Measurements from ENCODE around the gene NKAIN4.

Gene NKAIN4

DNA sequence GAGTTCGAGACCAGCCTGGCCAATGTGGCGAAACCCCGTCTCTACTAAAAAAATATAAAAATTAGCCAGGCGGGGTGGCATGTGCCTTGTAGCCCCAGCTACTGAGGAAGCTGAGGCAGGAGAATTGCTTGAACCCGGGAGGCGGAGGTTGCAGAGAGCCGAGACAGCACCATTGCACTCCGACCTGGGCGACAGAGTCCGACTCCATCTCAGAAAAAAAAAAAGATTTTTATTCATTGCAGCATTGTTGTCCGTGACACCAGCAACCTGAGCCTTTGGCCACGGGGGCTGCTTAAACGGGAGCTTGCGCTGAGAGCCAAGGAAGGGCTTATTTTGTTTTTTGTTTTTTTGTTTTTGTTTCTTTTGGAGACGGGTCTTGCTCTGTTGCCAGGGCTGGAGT lies 25.7 kb upstream of the NKAIN4 start:
- TF ChIP-seq, protein P1, sequence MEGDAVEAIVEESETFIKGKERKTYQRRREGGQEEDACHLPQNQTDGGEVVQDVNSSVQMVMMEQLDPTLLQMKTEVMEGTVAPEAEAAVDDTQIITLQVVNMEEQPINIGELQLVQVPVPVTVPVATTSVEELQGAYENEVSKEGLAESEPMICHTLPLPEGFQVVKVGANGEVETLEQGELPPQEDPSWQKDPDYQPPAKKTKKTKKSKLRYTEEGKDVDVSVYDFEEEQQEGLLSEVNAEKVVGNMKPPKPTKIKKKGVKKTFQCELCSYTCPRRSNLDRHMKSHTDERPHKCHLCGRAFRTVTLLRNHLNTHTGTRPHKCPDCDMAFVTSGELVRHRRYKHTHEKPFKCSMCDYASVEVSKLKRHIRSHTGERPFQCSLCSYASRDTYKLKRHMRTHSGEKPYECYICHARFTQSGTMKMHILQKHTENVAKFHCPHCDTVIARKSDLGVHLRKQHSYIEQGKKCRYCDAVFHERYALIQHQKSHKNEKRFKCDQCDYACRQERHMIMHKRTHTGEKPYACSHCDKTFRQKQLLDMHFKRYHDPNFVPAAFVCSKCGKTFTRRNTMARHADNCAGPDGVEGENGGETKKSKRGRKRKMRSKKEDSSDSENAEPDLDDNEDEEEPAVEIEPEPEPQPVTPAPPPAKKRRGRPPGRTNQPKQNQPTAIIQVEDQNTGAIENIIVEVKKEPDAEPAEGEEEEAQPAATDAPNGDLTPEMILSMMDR (IDR thresholded peaks at IDR 0.05; ENCODE audit: unreplicated experiment in 3 of 3) = no peak
- H3K9me3 Mint-ChIP-seq = no peaks in the 10 kb centered on the region
- no peak overlapping the region for H3K4me3 Mint-ChIP-seq
- no peaks in the 10 kb centered on the region for H3K27me3 Mint-ChIP-seq (ENCODE audit: low read depth)
- H3K4me1 Mint-ChIP-seq = peaks cover 5% of the 10 kb centered on the region
- H3K27ac Mint-ChIP-seq = no peak overlapping the region
- peaks cover 19% of the 10 kb centered on the region for H3K36me3 Mint-ChIP-seq (ENCODE audit: low read depth)

DNA sequence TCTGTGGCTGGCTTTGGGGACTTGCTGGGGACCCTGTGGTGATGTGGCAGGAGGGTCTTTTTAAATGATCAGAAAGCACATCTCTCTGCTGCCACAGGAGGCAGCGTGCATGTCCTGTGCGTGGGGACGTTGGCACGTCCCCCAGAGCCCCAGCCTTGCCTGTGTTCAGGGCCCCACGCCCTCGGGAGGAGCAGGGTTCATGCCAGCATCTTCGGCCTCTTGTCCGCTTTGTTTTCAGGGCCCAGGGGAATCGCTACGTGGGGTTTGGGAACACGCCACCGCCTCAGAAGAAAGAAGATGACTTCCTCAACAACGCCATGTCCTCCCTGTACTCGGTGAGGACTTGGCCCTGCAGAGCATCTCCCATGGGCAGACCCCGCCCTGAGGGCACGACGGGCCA lies 24.4 kb upstream of the NKAIN4 start:
- H3K27ac Mint-ChIP-seq = no peak overlapping the region
- no peaks in the 10 kb centered on the region for H3K27me3 Mint-ChIP-seq (ENCODE audit: low read depth)
- TF ChIP-seq, protein P1 (IDR thresholded peaks at IDR 0.05; ENCODE audit: unreplicated experiment in 3 of 3) = no peak
- H3K4me3 Mint-ChIP-seq = no peak overlapping the region
- H3K36me3 Mint-ChIP-seq (ENCODE audit: low read depth) = peaks cover 16% of the 10 kb centered on the region
- peaks cover 15% of the 10 kb centered on the region for H3K4me1 Mint-ChIP-seq
- no peaks in the 10 kb centered on the region for H3K9me3 Mint-ChIP-seq

DNA sequence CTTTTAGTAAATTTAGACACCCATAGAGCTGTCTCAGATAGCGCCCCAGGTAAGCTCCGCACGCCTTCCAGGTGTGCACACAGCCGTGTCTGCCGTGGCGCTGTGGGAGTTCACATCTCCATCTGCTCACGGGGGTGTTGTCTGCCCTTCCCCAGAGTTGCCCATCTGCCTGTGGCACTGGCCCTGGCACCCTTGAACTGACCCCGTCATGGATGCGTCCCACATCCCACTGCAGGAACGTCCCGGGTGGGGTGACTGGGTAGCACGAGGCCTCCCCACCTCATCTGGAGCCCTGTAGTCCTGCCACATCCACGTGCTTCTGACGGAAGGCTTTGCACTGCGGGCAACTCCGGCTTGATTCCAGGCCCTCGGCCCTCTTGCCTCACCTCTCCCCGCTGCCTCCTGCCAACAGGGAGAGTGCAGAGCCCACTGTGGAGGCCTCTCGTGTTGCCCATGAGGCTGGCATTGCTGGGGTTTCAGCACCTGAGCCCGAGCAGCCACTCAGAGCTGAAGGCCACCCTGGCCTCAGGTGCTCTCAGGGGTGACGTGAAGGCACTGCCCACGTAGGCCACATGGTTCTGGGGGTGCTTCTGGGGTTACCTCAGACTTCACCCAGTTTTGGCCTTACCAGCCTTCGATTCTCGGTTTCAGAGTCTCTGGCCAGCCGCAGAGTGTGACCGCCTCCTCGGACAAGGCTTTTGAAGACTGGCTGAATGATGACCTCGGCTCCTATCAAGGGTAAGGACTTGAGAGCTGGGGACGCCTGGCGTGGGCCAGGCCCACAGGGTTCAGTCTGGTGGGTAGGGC lies 23.4 kb upstream of the NKAIN4 start:
- peaks cover 19% of the 10 kb centered on the region for H3K4me1 Mint-ChIP-seq
- no peaks in the 10 kb centered on the region for H3K27me3 Mint-ChIP-seq (ENCODE audit: low read depth)
- peaks cover 16% of the 10 kb centered on the region for H3K36me3 Mint-ChIP-seq (ENCODE audit: low read depth)
- TF ChIP-seq, protein P1 (IDR thresholded peaks at IDR 0.05; ENCODE audit: unreplicated experiment in 3 of 3) = no peak
- no peak overlapping the region for H3K27ac Mint-ChIP-seq
- no peak overlapping the region for H3K4me3 Mint-ChIP-seq
- H3K9me3 Mint-ChIP-seq = no peaks in the 10 kb centered on the region

DNA sequence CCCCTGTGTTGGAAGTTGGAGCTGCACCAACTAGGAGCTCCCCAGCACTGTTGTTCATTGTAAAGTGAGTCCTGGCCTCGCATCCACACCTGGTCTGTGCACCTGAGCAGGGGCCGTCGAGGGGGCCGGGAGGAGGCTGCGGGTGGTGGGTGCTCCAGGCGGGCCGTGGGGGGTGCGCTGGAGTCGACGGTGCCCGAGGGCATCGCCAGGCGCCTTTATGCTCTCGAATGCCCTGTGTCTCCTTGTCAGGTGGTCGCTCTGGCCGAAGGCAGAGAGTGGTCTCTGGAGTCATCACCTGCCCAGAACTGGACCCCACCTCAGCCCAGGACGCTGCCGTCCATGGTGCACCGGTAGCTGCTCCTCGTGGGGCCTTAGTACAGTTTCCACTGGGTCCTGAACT lies 22.7 kb upstream of the NKAIN4 start:
- H3K36me3 Mint-ChIP-seq (ENCODE audit: low read depth) = peaks cover 16% of the 10 kb centered on the region
- H3K27ac Mint-ChIP-seq = no peak overlapping the region
- peaks cover 19% of the 10 kb centered on the region for H3K4me1 Mint-ChIP-seq
- H3K27me3 Mint-ChIP-seq (ENCODE audit: low read depth) = no peaks in the 10 kb centered on the region
- TF ChIP-seq, protein P1 (IDR thresholded peaks at IDR 0.05; ENCODE audit: unreplicated experiment in 3 of 3) = no peak
- H3K4me3 Mint-ChIP-seq = no peak overlapping the region
- no peaks in the 10 kb centered on the region for H3K9me3 Mint-ChIP-seq

DNA sequence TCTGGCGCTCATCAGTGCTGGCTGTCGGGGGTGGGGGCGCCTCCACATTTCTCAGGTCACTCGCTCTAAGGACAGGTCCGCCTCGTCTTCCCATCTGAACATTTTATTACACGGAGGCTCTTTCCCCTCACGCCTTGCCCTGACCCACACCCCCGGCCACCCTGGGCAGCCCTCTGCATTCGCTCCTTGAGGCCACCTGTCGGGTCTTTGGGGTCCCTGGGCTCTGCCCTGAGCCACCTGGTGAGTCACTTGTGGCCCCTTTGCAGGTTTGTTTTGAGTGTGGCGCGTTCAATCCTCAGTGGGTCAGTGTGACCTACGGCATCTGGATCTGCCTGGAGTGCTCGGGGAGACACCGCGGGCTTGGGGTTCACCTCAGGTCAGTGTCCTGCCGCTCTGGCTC lies 21.6 kb upstream of the NKAIN4 start:
- peaks cover 30% of the 10 kb centered on the region for H3K4me1 Mint-ChIP-seq
- H3K36me3 Mint-ChIP-seq (ENCODE audit: low read depth) = peaks cover 16% of the 10 kb centered on the region
- no peak overlapping the region for H3K27ac Mint-ChIP-seq
- no peaks in the 10 kb centered on the region for H3K9me3 Mint-ChIP-seq
- H3K27me3 Mint-ChIP-seq (ENCODE audit: low read depth) = no peaks in the 10 kb centered on the region
- TF ChIP-seq, protein P1 (IDR thresholded peaks at IDR 0.05; ENCODE audit: unreplicated experiment in 3 of 3) = no peak
- peak overlapping the region; percentile 42 to 85 (median 77) for H3K4me3 Mint-ChIP-seq
